Trophoblast cell (in vitro differentiated cells and primary cell): ENCODE measurements around the gene DDX49.

Source experiments
- DNase-seq, 2 donors: peaks; one replicate each; pipeline ENCODE4 v3.0.0-alpha.2; 2016
- H2AFZ ChIP-seq: 2 replicates; pipeline ENCODE4 v1.6.1; 2013; ENCODE audit warnings: low read length, moderate library complexity, mild to moderate bottlenecking; ENCODE audit not compliant: insufficient read depth, poor library complexity
- H2AK5ac ChIP-seq: 2 replicates; pipeline ENCODE4 v1.6.1; 2013; ENCODE audit warnings: mild to moderate bottlenecking, low read length
- H2BK120ac ChIP-seq: 2 replicates; pipeline ENCODE4 v1.6.1; 2013; ENCODE audit warnings: low read length, mild to moderate bottlenecking, moderate library complexity; ENCODE audit not compliant: insufficient read depth, poor library complexity
- H2BK12ac ChIP-seq: 2 replicates; pipeline ENCODE4 v1.6.1; 2013; ENCODE audit warnings: mild to moderate bottlenecking, low read length, moderate library complexity
- H2BK5ac ChIP-seq: 2 replicates; pipeline ENCODE4 v1.6.1; 2013; ENCODE audit warnings: low read length, low read depth, moderate library complexity, mild to moderate bottlenecking; ENCODE audit not compliant: poor library complexity
- H3K14ac ChIP-seq: 2 replicates; pipeline ENCODE4 v1.6.1; 2013; ENCODE audit warnings: mild to moderate bottlenecking, low read length
- H3K18ac ChIP-seq: 2 replicates; pipeline ENCODE4 v1.6.1; 2013; ENCODE audit warnings: mild to moderate bottlenecking, low read length
- H3K23ac ChIP-seq: 2 replicates; pipeline ENCODE4 v1.6.1; 2013; ENCODE audit warnings: low read length
- H3K27ac ChIP-seq: 2 replicates; pipeline ENCODE4 v1.5.1; 2013; ENCODE audit warnings: low read depth, mild to moderate bottlenecking, inconsistent platforms, low read length, moderate library complexity
- H3K27me3 ChIP-seq: 2 replicates; pipeline ENCODE4 v1.6.1; 2013; ENCODE audit warnings: inconsistent platforms, mild to moderate bottlenecking, low read length, moderate library complexity; ENCODE audit not compliant: insufficient read depth
- H3K36me3 ChIP-seq, 2 experiments: 1 replicate in 1 of 2; 2 replicates in 1 of 2; pipeline ENCODE4 v1.6.1; 2013; ENCODE audit warnings: low read length in 2 of 2, mild to moderate bottlenecking in 2 of 2, moderate library complexity in 1 of 2; ENCODE audit not compliant: insufficient read depth in 2 of 2, control insufficient read depth in 1 of 2
- H3K4ac ChIP-seq: 2 replicates; pipeline ENCODE4 v1.6.1; 2013; ENCODE audit warnings: low read depth, mild to moderate bottlenecking, low read length, moderate library complexity
- H3K4me1 ChIP-seq, 2 experiments: 1 replicate in 1 of 2; 2 replicates in 1 of 2; pipeline ENCODE4 v1.6.1; 2013; ENCODE audit warnings: low read length in 2 of 2, mild to moderate bottlenecking in 2 of 2, moderate library complexity in 1 of 2; ENCODE audit not compliant: insufficient read depth in 2 of 2, control insufficient read depth in 1 of 2
- H3K4me2 ChIP-seq: 2 replicates; pipeline ENCODE4 v1.6.1; 2013; ENCODE audit warnings: inconsistent platforms, mild to moderate bottlenecking, low read length, moderate library complexity
- H3K4me3 ChIP-seq: 2 replicates; pipeline ENCODE4 v1.5.1; 2013; ENCODE audit warnings: mild to moderate bottlenecking, low read depth, low read length, inconsistent platforms
- H3K79me1 ChIP-seq: one replicate; pipeline ENCODE4 v1.6.1; 2013; ENCODE audit warnings: low read length
- H3K79me2 ChIP-seq: 2 replicates; pipeline ENCODE4 v1.6.1; 2013; ENCODE audit warnings: low read length, mild to moderate bottlenecking; ENCODE audit not compliant: control insufficient read depth, insufficient read depth, poor library complexity
- H3K9ac ChIP-seq: 2 replicates; pipeline ENCODE4 v1.6.1; 2013; ENCODE audit warnings: mild to moderate bottlenecking, low read length
- H3K9me3 ChIP-seq: 2 replicates; pipeline ENCODE4 v1.6.1; 2013; ENCODE audit warnings: low read depth, mild to moderate bottlenecking, control low read depth, inconsistent platforms, low read length; ENCODE audit not compliant: insufficient read depth
- H4K12ac ChIP-seq: 2 replicates; pipeline ENCODE4 v1.6.1; 2013; ENCODE audit warnings: low read depth, mild to moderate bottlenecking, low read length, moderate library complexity
- H4K8ac ChIP-seq: 2 replicates; pipeline ENCODE4 v1.6.1; 2013; ENCODE audit warnings: low read depth, mild to moderate bottlenecking, low read length, moderate library complexity
- H4K91ac ChIP-seq: one replicate; pipeline ENCODE4 v1.6.1; 2013; ENCODE audit warnings: low read depth, mild to moderate bottlenecking, low read length, moderate library complexity
- WGBS: extraction: QIAGEN DNeasy Blood & Tissue Kit; methylation state at CpG from one replicate; pipeline ENCODE4 v1.1.7; 2013; ENCODE audit warnings: missing lambda C conversion rate; ENCODE audit not compliant: insufficient read length, insufficient coverage; ENCODE audit errors: extremely low coverage; 5-methylcytosine and 5-hydroxymethylcytosine counted together

DDX49 gene

GRCh38 chr19:18878858-18879578 is 40.5 kb upstream of the DDX49 start:
- Histone ChIP-seq H3K27me3 (no peaks in the 10 kb centered on the region), H2BK120ac (no peak overlapping the region), H4K91ac (no peak overlapping the region), H2AK5ac (no peak overlapping the region), H3K9ac (no peak overlapping the region), H3K4me1 (no peaks in the 10 kb centered on the region), H4K12ac (no peak overlapping the region), H3K23ac (no peak overlapping the region), H3K79me2 (no peaks in the 10 kb centered on the region), H2BK5ac (no peak overlapping the region), H2AFZ (no peak overlapping the region), H4K8ac (no peak overlapping the region), H3K4me3 (no peak overlapping the region), H3K14ac (no peak overlapping the region), H2BK12ac (no peak overlapping the region), H3K18ac (no peak overlapping the region), H3K4me2 (no peak overlapping the region), H3K4ac (no peak overlapping the region), H3K36me3 (peaks cover 7 to 8% of the 10 kb centered on the region in 2 experiments), H3K79me1 (no peaks in the 10 kb centered on the region), H3K27ac (no peak overlapping the region), H3K9me3 (peaks cover 5% of the 10 kb centered on the region)
- no CpG with 5 or more reads among the region's 34 CpGs for WGBS
- no peak for DNase-seq

GRCh38 chr19:18879579-18880373 is 39.7 kb upstream of the DDX49 start:
- H3K27ac ChIP-seq, result no peak overlapping the region
- H3K79me1 ChIP-seq, result no peaks in the 10 kb centered on the region
- H4K12ac ChIP-seq, result no peak overlapping the region
- WGBS, result no CpG with 5 or more reads among the region's 13 CpGs
- no peak overlapping the region for H2AFZ ChIP-seq
- H2BK5ac ChIP-seq, result no peak overlapping the region
- H3K23ac ChIP-seq, result no peak overlapping the region
- no peak overlapping the region for H3K18ac ChIP-seq
- H3K9ac ChIP-seq, result no peak overlapping the region
- H3K14ac ChIP-seq, result no peak overlapping the region
- no peak overlapping the region for H2BK12ac ChIP-seq
- no peaks in the 10 kb centered on the region for H3K27me3 ChIP-seq
- no peak overlapping the region for H2AK5ac ChIP-seq
- H3K4me2 ChIP-seq, result no peak overlapping the region
- no peaks in the 10 kb centered on the region for H3K4me1 ChIP-seq
- H3K79me2 ChIP-seq, result no peaks in the 10 kb centered on the region
- no peak for DNase-seq
- H3K9me3 ChIP-seq, result peaks cover 5% of the 10 kb centered on the region
- H4K8ac ChIP-seq, result no peak overlapping the region
- no peak overlapping the region for H3K4me3 ChIP-seq
- peaks cover 4 to 6% of the 10 kb centered on the region in 2 experiments for H3K36me3 ChIP-seq
- no peak overlapping the region for H2BK120ac ChIP-seq
- H3K4ac ChIP-seq, result no peak overlapping the region
- no peak overlapping the region for H4K91ac ChIP-seq

GRCh38 chr19:18881491-18881890 is 38.0 kb upstream of the DDX49 start:
- Histone ChIP-seq H3K79me1 (no peaks in the 10 kb centered on the region), H2BK5ac (no peak overlapping the region), H3K27me3 (no peaks in the 10 kb centered on the region), H3K4me2 (no peak overlapping the region), H3K9me3 (peaks cover 5% of the 10 kb centered on the region), H3K14ac (no peak overlapping the region), H2BK120ac (no peak overlapping the region), H3K27ac (no peak overlapping the region), H3K79me2 (no peaks in the 10 kb centered on the region), H3K23ac (no peak overlapping the region), H3K4ac (no peak overlapping the region), H3K9ac (no peak overlapping the region), H2AK5ac (no peak overlapping the region), H3K18ac (no peak overlapping the region), H3K36me3 (peaks cover 4 to 6% of the 10 kb centered on the region in 2 experiments), H2AFZ (no peak overlapping the region), H4K91ac (no peak overlapping the region), H2BK12ac (no peak overlapping the region), H3K4me1 (no peaks in the 10 kb centered on the region), H3K4me3 (no peak overlapping the region), H4K8ac (no peak overlapping the region), H4K12ac (no peak overlapping the region)
- no CpG with 5 or more reads among the region's 7 CpGs for WGBS
- no peak for DNase-seq

GRCh38 chr19:18883526-18884304 is 35.8 kb upstream of the DDX49 start:
- Histone ChIP-seq H3K9ac (no peak overlapping the region), H3K27me3 (no peaks in the 10 kb centered on the region), H2BK5ac (no peak overlapping the region), H2AFZ (no peak overlapping the region), H3K14ac (no peak overlapping the region), H4K12ac (no peak overlapping the region), H3K36me3 (peaks cover 0 to 4% of the 10 kb centered on the region in 2 experiments), H3K79me2 (no peaks in the 10 kb centered on the region), H3K4me3 (no peak overlapping the region), H3K4me1 (no peaks in the 10 kb centered on the region), H2BK120ac (no peak overlapping the region), H2BK12ac (no peak overlapping the region), H3K4me2 (no peak overlapping the region), H3K79me1 (no peaks in the 10 kb centered on the region), H3K27ac (no peak overlapping the region), H4K91ac (no peak overlapping the region), H3K23ac (no peak overlapping the region), H3K9me3 (peaks cover 2% of the 10 kb centered on the region), H3K4ac (no peak overlapping the region), H4K8ac (no peak overlapping the region), H2AK5ac (no peak overlapping the region), H3K18ac (no peak overlapping the region)
- peak in 1 of 2 donors; percentile 40 for DNase-seq
- WGBS, result no CpG with 5 or more reads among the region's 30 CpGs
